GM19025 (cell line): Measurements from ENCODE around the gene NF1.

Experiments used
- ATAC-seq: cut with Tn5 transposase; IDR thresholded peaks from one replicate; pipeline ENCODE4 v1.9.1; 2021; ENCODE audit warnings: mild to moderate bottlenecking, low read depth, moderate library complexity; ENCODE audit not compliant: unreplicated experiment

NF1 gene

DNA sequence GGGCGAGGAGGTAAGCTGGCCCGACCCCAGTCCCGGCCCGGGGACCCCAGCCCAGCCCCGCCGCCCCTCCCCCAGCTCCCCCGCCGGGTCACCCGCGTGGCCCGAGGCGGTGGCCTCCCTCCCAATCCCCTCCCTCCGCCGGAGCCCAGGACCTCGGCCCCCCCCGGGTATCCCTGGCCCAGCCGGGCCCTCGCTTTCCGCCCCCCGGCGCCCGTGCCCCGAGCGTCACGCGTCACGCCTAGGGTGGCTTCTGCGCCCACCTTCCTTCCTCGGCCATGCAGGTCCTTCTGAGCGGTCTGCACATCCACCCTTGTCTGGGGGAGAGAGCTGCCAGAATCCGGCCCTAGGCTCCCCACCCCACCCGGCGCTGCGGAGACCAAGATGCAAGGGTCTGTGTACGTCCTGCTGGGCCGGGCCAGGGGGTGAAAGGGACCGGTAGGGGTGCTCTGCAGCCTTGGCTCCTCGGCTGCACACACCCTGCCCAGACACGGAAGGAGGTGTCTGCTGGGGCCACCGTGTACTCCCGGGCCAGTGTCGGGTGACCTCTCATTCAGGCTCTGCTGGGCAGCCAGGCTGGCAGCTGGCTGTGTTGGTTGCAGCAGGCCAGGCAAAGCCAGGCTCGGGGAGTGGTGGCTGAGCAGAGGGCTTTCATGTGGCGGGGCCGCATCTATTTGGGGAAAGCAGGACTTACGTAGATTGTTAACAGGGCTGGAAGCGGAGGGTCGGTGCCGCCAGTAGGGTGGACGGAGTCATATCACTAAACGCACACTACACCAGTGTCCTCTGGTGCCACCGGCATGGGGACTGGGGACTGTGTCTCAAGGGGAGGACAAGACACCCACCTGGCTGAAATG, 297.5 kb downstream of the NF1 start:
- no peak for ATAC-seq

DNA sequence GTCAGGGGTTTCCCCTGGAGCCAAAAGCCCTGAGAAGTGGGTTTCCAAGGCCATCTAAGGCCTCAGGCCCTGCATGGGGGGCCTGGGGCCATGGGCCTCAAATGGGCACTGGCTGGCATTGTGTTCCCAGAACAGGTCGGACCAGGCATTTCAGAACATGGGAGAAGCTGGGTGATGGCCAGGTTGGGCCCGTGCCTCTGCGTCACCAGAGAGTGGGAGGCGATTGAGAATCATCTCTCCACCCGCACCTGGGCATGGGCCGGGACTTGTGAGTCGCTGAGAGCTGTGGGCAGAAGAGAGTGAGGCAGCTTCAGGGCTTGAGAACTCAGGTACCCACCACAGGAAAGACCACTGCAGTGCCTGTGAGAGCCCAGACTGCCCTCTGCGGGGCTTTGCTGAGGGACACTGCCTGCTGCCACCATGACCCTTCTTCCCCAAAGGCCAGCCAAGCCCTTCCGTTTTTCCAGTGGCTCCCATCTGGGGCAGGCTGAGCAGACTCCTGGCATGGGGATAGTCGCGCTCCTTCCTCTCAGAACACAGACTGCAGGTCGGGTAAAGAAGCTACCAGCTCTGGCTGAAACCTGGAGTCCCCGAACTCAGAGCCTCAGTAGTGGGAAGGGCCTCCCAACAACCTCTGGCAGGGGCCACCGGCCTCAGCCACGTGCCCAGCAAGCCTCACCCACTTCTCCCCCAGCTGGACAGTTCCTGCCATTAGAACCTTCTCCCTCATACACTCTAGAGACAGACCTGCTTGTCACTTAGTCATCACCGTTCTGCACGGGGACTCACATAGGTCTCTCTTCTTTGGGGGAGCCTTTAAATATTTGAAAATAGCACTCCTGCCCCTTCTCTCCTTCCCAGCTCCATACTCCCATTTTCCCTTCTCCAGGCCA, 298.3 kb downstream of the NF1 start:
- ATAC-seq, result no peak

DNA sequence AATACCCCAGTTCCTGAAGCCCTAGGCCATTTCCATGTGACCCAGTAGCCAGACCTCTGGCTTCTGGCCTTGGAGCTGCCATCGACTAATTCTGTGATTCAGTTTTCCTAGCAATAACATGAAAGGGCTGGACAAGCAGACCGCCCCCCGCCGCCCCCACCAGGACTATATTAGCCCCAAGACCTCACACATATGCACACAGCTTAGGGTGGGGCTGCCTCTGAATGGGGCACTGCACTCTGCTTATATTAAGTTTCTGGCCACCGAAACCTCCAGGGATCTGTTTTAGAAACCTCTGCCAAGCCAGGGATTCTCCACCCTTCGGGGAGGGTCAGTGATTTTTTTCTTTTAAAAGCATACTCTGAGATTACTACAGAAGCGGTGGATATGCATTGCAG, 299.0 kb downstream of the NF1 start:
- no peak for ATAC-seq

DNA sequence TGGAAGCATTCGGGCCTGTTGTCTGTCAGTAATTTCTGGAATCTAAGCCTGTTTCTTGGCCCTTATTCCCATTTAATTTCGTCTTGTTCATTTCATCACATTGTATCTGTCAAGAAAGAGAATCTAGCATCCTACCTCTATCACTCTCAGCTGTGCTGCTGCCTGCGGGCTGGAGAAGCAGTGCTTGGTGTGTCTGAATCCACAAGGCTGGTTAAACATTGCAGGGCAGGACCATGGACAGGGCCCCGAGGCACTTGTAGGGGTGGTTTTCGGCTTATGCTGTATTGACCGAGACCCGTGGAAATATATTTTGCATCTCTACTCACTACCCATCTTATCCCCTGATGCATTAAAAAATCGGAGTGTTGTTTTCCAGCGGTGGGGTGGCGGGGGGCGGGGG, 299.8 kb downstream of the NF1 start:
- ATAC-seq, result no peak

DNA sequence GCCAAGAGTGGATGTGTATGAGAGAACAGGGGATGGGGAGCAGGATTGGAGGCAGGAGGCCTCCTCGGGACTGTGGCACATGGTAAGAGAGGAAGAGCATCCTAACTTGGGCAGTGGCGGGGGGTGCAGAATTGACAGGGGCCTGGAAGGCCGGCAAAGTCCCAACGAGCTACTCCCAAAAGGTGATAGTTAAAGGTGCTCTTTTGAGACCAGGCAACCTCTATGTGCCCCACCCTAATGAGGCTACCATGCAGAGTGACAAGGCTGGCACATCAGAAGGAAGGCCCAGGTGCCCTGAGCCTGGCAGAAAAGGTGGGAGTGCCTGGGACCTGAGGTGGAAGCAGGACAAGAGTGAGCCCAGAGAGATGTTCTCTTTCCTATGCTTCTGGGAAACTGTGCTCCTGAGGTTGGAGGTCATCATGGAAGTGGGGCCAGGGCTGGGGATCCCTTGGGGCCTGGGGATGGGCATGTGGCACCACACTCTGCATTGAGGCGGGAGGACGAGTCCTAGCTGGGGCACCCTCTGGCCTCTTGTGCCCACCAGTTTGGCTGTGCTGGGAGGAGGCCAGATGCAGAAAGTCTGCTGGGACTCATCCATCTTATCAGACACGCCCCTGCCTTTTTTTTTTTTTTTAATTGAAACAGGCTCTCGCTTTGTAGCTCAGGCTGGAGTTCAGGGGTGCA, 302.6 kb downstream of the NF1 start:
- ATAC-seq, result no peak

DNA sequence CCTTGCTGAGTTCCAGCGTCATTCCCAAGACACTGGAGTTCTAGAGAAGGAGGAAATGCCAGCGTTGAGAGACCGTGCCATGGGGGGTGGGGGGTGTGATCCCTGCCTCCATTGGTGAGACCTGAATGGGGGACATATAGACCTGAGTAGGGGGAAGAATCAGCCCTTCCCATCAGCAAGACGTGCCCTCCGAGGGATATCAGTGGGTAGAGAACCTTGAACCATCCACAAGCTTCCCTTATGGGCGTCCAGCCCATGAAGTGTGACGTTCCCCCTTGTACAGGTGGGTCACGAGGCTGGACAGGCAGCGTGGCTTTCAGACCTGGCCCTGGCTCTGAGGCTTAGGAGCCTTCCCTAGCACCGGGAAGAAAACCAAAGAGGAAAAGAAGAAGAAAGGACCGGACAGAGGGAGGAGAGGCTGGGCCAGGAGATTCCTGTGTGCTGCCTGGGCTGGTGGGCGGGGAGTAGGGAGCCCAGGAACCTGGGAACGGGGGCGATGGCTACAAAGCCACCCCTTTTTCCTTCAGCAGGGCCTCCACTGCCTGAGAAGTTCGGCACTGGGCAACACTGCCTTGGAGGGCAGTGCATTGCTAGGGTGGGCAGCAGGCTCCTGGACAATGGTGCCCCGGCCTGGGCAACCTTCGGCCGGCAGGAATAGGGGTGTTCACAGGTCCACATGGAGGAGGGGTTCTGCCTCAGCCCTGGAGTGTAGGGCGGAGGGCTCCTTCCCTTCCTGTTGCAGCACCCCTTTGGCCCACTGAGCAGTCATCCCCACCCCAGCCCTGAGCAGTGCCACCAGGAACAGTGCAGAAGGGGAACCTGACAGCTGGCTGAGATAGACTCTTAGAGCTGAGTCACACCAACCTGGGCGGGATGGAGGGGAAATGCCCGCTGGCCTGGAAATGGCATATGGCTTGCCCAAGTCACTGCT, 303.9 kb downstream of the NF1 start:
- ATAC-seq, result no peak

- no peak for ATAC-seq
Observed at GRCh38 chr17:31400481-31400950, 305.7 kb downstream of the NF1 start.

DNA sequence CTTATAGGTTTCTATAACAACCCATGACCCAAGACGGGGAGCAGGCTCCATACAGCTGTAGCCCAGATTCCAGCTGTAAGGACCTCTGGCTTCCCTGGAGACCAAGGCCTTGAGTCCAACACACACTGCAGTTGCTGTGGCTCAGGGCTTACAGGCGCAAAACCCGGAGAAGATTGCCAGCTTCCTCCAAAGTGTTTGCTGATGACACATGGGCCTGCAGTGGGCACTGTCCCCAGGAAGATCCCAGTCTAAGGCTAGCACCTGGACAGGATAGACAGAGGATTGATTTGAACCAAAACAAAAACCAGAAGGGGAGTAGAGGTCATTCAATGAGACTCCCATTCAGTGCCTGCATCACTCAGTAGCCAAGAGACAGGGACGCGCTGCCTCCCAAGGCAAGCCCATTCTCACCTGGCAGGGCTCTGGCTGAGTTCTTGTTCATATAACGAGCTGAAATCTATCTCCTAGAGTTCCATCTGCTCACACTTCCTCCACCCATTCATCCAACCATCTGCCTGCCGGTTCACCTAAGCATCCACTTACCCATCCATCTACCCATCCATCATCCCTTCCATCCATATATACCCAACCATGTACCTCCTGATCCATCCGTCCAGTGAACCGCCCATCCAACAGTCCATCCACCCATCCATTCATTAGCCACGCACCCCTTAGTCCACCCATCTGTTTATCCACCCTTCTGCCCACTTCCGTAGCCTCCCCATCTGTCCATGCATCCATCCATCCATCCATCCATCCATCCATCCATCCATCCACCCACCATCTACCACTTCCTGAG, 306.9 kb downstream of the NF1 start:
- ATAC-seq, result no peak

GRCh38 chr17:31404028-31404949, 309.5 kb downstream of the NF1 start:
- ATAC-seq, result no peak

GRCh38 chr17:31405890-31406371, 311.2 kb downstream of the NF1 start:
- no peak for ATAC-seq

DNA sequence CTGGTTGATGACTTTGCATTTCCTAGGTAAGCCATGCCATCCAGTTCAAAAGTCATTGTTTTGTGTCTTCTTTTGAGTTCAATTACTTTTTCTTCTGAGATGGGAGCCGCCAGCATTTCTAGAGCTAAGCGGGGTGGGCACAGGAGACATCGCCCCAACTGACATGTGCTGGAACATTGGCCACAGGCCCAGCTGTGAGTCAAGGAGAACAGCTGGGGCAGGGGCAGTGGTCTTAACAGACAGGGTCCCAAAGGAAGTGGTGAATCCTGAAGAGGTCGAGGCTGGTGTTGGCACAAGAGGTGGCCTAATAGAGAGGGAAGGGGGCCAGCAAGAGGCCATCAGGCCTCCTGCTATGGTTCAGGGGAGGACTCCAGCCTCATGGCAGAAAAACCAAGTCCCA, 313.8 kb downstream of the NF1 start:
- ATAC-seq, result no peak

DNA sequence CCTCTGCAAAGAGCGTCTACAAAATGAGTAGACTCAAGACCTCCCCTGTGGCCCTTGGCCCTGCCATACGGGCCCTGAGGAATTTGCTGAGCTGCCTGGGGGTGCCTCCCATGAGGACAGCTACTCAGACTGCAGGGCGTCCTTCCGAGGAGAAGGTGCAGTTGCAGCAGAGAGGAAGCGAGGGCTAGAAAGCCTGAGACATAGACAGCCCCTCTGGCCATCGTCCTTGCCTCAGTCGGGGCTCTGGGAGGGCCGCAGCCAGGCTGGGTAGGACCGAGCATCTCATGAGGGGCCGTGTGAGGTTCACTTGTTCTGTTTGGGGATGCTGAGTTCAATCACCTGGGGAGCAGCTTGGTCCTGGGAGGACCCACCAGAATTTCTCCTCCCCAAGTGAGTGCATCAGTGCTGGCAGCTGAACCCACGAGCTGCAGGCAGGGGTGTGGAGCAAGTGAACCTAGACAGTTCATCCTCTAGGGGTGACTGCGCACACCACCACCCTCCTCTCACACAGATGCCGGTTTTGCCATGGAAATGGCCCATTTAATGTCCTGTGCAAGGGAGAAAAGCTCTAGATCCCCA, 317.0 kb downstream of the NF1 start:
- ATAC-seq, result no peak

DNA sequence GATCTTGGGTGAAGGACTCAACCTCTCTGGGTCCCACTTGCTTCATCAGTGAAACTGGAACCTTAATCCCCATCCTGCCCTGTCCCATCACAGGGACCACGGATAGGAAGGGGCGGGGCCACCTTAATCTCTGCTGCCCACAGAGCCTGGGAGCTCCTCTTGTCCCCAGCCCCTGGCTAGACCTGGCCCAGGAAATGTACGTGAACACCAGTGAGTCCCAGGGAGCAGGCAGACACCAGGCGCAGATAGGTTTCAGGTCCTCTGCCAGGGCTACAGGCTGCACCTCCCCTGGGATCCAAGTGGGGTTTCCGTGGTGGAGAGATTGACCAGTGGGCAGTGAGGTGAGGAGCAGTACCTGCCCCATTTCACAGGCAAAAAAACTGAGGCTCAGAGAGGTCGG, 317.7 kb downstream of the NF1 start:
- no peak for ATAC-seq

GRCh38 chr17:31413081-31413799, 318.5 kb downstream of the NF1 start:
- ATAC-seq, result no peak

- ATAC-seq, result no peak
Observed at GRCh38 chr17:31413874-31414549, 319.2 kb downstream of the NF1 start.

DNA sequence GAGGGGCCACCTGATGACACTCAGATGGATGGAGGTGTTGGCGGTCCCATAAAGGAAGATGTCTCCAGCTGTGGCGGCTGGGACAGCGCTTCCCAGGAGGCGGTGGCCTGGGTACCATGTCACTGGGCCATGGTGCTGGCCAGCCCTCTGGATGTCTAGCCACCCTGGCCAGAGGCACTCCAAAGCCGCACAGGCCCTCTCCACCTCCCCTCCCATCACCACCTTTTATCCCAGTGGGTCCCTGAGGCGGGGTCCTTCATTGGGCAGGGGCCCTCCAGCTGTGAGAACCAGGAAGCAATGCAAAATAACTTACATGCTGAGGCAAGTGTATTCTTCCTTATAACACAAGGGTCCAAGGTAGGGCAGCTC, 319.8 kb downstream of the NF1 start:
- ATAC-seq, result no peak
